HepG2 (cell line): ENCODE measurements around the gene SLC13A2. TPM values are rescaled to one million over a fixed set of nuclear protein-coding genes. Genes with fewer than 3 reads are reported as not detected.

Experiments
- ATAC-seq: fragments of 200-7000 bp; cut with Tn5 transposase; 3 replicates; pipeline ENCODE4 v1.9.1; 2020; ENCODE audit warnings: mild to moderate bottlenecking, moderate library complexity
- BruUV-seq: library from RNA; stranded (reverse); fragments of 400-500 nt; replicated peaks from 2 replicates; lab custom pipeline; 2021; lab: Mats Ljungman, UMichigan
- CTCF ChIA-PET: fragments of 300-600 bp; formaldehyde crosslinking; extraction: SDS; loops from one replicate; lab custom pipeline; 2021; ENCODE audit warnings: low total read pairs, inconsistent platforms, low intra/inter-chr PET ratio; lab: Yijun Ruan, JAX
- POLR2A ChIA-PET: fragments of 350-600 bp; sonication (Branson Sonifier 250); formaldehyde crosslinking; loops from one replicate; lab custom pipeline; 2020; ENCODE audit warnings: antibody characterized with exemption, inconsistent platforms; lab: Yijun Ruan, JAX
- DNase-seq: peaks from one replicate; pipeline ENCODE4 v3.0.0-alpha.2; 2015; ENCODE audit warnings: low spot score
- FAIRE-seq: peaks from 3 replicates; lab custom pipeline; 2011; peaks lifted over from hg19 to GRCh38; lab: Jason Lieb, UNC
- H2AFZ ChIP-seq: one replicate; pipeline ENCODE4 v1.6.1; 2011; ENCODE audit warnings: low read length, inconsistent platforms
- H3K27ac ChIP-seq: fragments of 300-600 bp; 3 replicates; pipeline ENCODE4 v1.8.0; 2011; ENCODE audit warnings: mixed run types, mild to moderate bottlenecking, mixed read lengths, low read length, inconsistent platforms; ENCODE audit not compliant: insufficient read depth; ENCODE audit errors: extremely low read length
- H3K27me3 ChIP-seq, 2 experiments: fragments of 200-600 bp in 1 of 2; 2 replicates in 1 of 2; 3 replicates in 1 of 2; pipeline versions ENCODE4 v1.6.0 to v1.8.0; 2011; ENCODE audit warnings: low read length in 2 of 2, mild to moderate bottlenecking in 2 of 2, moderate library complexity in 2 of 2, inconsistent platforms in 1 of 2; ENCODE audit not compliant: insufficient read depth in 2 of 2, control insufficient read depth in 1 of 2
- H3K36me3 ChIP-seq, 2 experiments: fragments of 200-600 bp in 1 of 2; replicated peaks in 1 of 2; 2 replicates in 1 of 2; 3 replicates in 1 of 2; pipeline versions ENCODE4 v1.5.1 to v1.8.0; 2011; ENCODE audit warnings: low read length in 2 of 2, inconsistent platforms in 1 of 2; ENCODE audit not compliant: insufficient read depth in 2 of 2, control insufficient read depth in 1 of 2
- H3K4me1 ChIP-seq: 2 replicates; pipeline ENCODE4 v1.5.1; 2012; ENCODE audit warnings: low read length, inconsistent platforms; ENCODE audit not compliant: insufficient read depth
- H3K4me2 ChIP-seq: 2 replicates; pipeline ENCODE4 v1.6.0; 2011; ENCODE audit warnings: low read depth, low read length, inconsistent platforms
- H3K4me3 ChIP-seq, 3 experiments: fragments of 200-600 bp in 1 of 3; sonication (generic), shearing (Covaris generic) in 1 of 3; replicated peaks in 1 of 3; 2 replicates each; pipeline ENCODE4 v1.5.1; 2011 to 2016; ENCODE audit warnings: low read length in 3 of 3, inconsistent platforms in 2 of 3, low read depth in 2 of 3, mild to moderate bottlenecking in 2 of 3, control low read depth in 1 of 3, mixed read lengths in 1 of 3; ENCODE audit not compliant: insufficient read depth in 1 of 3
- H3K79me2 ChIP-seq: one replicate; pipeline ENCODE4 v1.6.1; 2011; ENCODE audit warnings: low read length, inconsistent platforms; ENCODE audit not compliant: insufficient read depth
- H3K9ac ChIP-seq: 2 replicates; pipeline ENCODE4 v1.6.0; 2011; ENCODE audit warnings: mild to moderate bottlenecking, low read depth, low read length, inconsistent platforms; ENCODE audit not compliant: insufficient read depth
- H3K9me3 ChIP-seq: 2 replicates; pipeline ENCODE4 v1.5.1; 2012; ENCODE audit warnings: mild to moderate bottlenecking, low read length
- H4K20me1 ChIP-seq: 2 replicates; pipeline ENCODE4 v1.6.0; 2011; ENCODE audit warnings: inconsistent platforms, mild to moderate bottlenecking, low read length, moderate library complexity; ENCODE audit not compliant: insufficient read depth
- ARNT2 ChIP-seq: sonication (generic); formaldehyde crosslinking; IDR thresholded peaks from 2 replicates; pipeline ENCODE4 v1.8.0; 2022; ENCODE audit warnings: mild to moderate bottlenecking, low read depth, missing genetic modification reagents, moderate library complexity
- CEBPG ChIP-seq: IDR thresholded peaks from 2 replicates; pipeline ENCODE4 v1.6.1; 2016
- CHD4 ChIP-seq: fragments of 200-600 bp; sonication (generic); IDR thresholded peaks from 2 replicates; pipeline ENCODE4 v1.7.0; 2017; ENCODE audit warnings: mild to moderate bottlenecking, low read length, borderline replicate concordance
- MAFG ChIP-seq: sonication (generic); formaldehyde crosslinking; IDR thresholded peaks from 2 replicates; pipeline ENCODE4 v1.5.1; 2020; ENCODE audit warnings: mild to moderate bottlenecking, missing genetic modification reagents
- NONO ChIP-seq, 2 experiments: fragments of 450-650 bp in 1 of 2; sonication (generic) in 1 of 2; formaldehyde crosslinking in 1 of 2; IDR thresholded peaks in 1 of 2; conservative IDR thresholded peaks in 1 of 2; 2 replicates each; pipeline versions ENCODE4 v1.6.1 to v1.8.0; 2017 to 2022; ENCODE audit warnings: mild to moderate bottlenecking in 1 of 2, missing genetic modification reagents in 1 of 2, moderate library complexity in 1 of 2
- PAXIP1 ChIP-seq: sonication (generic); formaldehyde crosslinking; conservative IDR thresholded peaks from 2 replicates; pipeline ENCODE4 v1.4.0; 2020; ENCODE audit warnings: mild to moderate bottlenecking, missing genetic modification reagents, moderate library complexity
- ZBTB33 ChIP-seq: sonication (generic); formaldehyde crosslinking; IDR thresholded peaks from 2 replicates; pipeline ENCODE4 v1.4.0; 2020; ENCODE audit warnings: missing genetic modification reagents
- ZNF333 ChIP-seq: sonication (generic); formaldehyde crosslinking; IDR thresholded peaks from 2 replicates; pipeline ENCODE4 v1.4.0; 2020; ENCODE audit warnings: mild to moderate bottlenecking, missing genetic modification reagents, borderline replicate concordance
- ZNF782 ChIP-seq: sonication (generic); formaldehyde crosslinking; IDR thresholded peaks from 2 replicates; pipeline ENCODE4 v1.4.0; 2020; ENCODE audit warnings: missing genetic modification reagents, mild to moderate bottlenecking, borderline replicate concordance
- WGBS: methylation state at CpG from one replicate; pipeline ENCODE4 v1.1.6; 2017; ENCODE audit warnings: low lambda C conversion rate; 5-methylcytosine and 5-hydroxymethylcytosine counted together
- in situ Hi-C: cut with HindIII; loops from 2 replicates; pipeline ENCODE4 v1.10.0; 2017; ENCODE audit warnings: low pct_unique_long_range_greater_than_20kb; ENCODE audit not compliant: extremely low pct_ligation_motif_present
- intact Hi-C: fragments of 100-400 bp; cut with micrococcal nuclease; formaldehyde crosslinking; loops from one replicate; pipeline ENCODE4 v1.10.0; 2022; ENCODE audit not compliant: unreplicated experiment
- polyA plus RNA-seq, 8 experiments: library from polyadenylated mRNA; depleted of rRNA in 3 of 8; stranded (reverse) in 7 of 8; unstranded in 1 of 8; fragments of >200 nt; fragmentation: Illumina TruSeq in 4 of 8; extraction: Trizol in 4 of 8; gene quantifications; 2 replicates each; pipeline versions ENCODE4 v1.2.1 to v1.2.3, GENCODE V29; 2011 to 2016; ENCODE audit warnings: low read depth in 4 of 8, missing spikeins in 1 of 8, mixed read lengths in 1 of 8; ENCODE audit not compliant: insufficient read depth in 1 of 8
- total RNA-seq, 5 experiments: library from RNA; depleted of rRNA; stranded (reverse); fragments of >200 nt; fragmentation: Illumina TruSeq; extraction: Trizol; gene quantifications; 2 replicates each; pipeline ENCODE4 v1.2.3, GENCODE V29; 2016; ENCODE audit warnings: low read depth in 1 of 5
- TF ChIP-seq, protein P1 (sequence below): sonication (generic); formaldehyde crosslinking; IDR thresholded peaks from 2 replicates; pipeline ENCODE4 v1.5.0; 2020; ENCODE audit warnings: mild to moderate bottlenecking, missing genetic modification reagents
- TF ChIP-seq, protein P2 (sequence below): sonication (generic); formaldehyde crosslinking; conservative IDR thresholded peaks from 2 replicates; pipeline ENCODE4 v1.8.1; 2023; ENCODE audit warnings: missing genetic modification reagents

SLC13A2 gene
- total and polyA plus RNA-seq, 2 of the 13 experiments (the other 11 are each of a cell fraction or from before 2014, with no cell fraction given) = 0.07 TPM; not detected in 1

DNA sequence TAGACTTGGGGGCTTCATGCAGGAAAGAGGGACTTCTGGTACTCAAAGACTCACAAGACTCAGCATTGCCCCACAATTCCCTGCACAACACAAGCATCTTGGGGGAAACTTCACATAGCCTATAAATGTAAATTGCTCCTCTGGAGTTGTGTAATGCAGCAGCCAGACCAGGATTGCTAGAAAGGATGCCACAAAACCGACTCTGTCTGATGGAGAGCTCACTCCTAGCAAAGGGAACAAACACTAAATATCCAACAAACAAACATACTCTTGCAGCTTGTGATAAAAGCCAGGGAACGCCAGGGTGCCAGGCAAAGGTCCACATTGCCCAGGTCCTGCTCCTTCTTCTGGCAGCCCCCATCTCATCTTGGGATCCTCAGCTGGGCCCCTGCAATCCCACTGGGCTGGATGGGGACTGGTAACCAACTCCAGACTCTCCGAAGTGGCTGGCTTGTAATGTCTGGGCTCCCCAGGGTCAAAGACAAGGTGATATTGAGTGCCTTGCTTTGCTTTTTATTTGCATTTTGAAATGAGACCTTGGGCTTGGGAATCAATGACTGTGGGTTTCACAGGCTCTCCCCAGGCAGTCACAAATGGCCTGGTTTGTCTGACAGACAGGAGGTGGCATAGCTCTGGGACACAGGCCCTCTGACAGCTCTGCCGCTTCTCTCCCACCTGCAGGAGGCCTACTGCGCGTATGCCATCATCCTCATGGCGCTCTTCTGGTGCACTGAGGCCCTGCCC lies 15.3 kb downstream of the SLC13A2 start:
- H3K9ac ChIP-seq = no peak overlapping the region
- WGBS = 26% methylated on average over 7 of the region's 7 CpGs
- peaks cover 0 to 6% of the 10 kb centered on the region in 2 experiments; a peak in 1 of 5 replicates for H3K27me3 ChIP-seq
- H3K9me3 ChIP-seq = no peaks in the 10 kb centered on the region
- no peak overlapping the region for H3K27ac ChIP-seq
- ATAC-seq = peak; percentile 71
- H3K4me2 ChIP-seq = peak overlapping the region; percentile 60
- H3K79me2 ChIP-seq = no peaks in the 10 kb centered on the region
- peaks cover 61% of the 10 kb centered on the region for H3K4me1 ChIP-seq
- peak; percentile 71 for FAIRE-seq
- H3K4me3 ChIP-seq = peak overlapping the region in 1 of 3 experiments; percentile 26; a peak in 1 of 6 replicates
- no TSS peak for BruUV-seq
- CTCF ChIA-PET = interaction anchor here (1.2 kb wide), 1 partner anchor 53 kb away, joined by 3 read pairs; no protein-coding TSS in a partner anchor
- H3K36me3 ChIP-seq = no peaks in the 10 kb centered on the region
- DNase-seq = peak; percentile 43
- no peaks in the 10 kb centered on the region; the same call in 1 of the 2 replicates for H4K20me1 ChIP-seq
- intact Hi-C loops (no loop called here), in situ Hi-C loops (no loop called here)
- POLR2A ChIA-PET = interaction anchor here (1.2 to 1.7 kb wide), 2 partner anchors 84 to 142 kb away, joined by 4 read pairs; no protein-coding TSS in a partner anchor
- H2AFZ ChIP-seq = no peak overlapping the region
- TF ChIP-seq CHD4 (0 out of 2 replicates have a peak, but pooled peaks have one; percentile 18), MAFG (CRISPR knock-in tag) (no peak), ZNF782 (no peak), PAXIP1 (CRISPR knock-in tag) (peak; percentile 4), ARNT2 (CRISPR knock-in tag) (no peak), NONO (IDR thresholded peaks at IDR 0.05) (no peak), NONO (CRISPR knock-in tag; conservative IDR thresholded peaks at IDR 0.05) (0 out of 2 replicates have a peak, but pooled peaks have one; percentile 31), ZBTB33 (CRISPR knock-in tag) (peak; percentile 47; the same call in 1 of the 2 replicates), ZNF333 (CRISPR knock-in tag) (no peak), CEBPG (CRISPR knock-in tag) (peak; percentile 34; the same call in 1 of the 2 replicates)
- TF ChIP-seq, protein P1, sequence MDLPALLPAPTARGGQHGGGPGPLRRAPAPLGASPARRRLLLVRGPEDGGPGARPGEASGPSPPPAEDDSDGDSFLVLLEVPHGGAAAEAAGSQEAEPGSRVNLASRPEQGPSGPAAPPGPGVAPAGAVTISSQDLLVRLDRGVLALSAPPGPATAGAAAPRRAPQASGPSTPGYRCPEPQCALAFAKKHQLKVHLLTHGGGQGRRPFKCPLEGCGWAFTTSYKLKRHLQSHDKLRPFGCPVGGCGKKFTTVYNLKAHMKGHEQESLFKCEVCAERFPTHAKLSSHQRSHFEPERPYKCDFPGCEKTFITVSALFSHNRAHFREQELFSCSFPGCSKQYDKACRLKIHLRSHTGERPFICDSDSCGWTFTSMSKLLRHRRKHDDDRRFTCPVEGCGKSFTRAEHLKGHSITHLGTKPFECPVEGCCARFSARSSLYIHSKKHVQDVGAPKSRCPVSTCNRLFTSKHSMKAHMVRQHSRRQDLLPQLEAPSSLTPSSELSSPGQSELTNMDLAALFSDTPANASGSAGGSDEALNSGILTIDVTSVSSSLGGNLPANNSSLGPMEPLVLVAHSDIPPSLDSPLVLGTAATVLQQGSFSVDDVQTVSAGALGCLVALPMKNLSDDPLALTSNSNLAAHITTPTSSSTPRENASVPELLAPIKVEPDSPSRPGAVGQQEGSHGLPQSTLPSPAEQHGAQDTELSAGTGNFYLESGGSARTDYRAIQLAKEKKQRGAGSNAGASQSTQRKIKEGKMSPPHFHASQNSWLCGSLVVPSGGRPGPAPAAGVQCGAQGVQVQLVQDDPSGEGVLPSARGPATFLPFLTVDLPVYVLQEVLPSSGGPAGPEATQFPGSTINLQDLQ (CRISPR knock-in tag) = no peak
- TF ChIP-seq, protein P2, sequence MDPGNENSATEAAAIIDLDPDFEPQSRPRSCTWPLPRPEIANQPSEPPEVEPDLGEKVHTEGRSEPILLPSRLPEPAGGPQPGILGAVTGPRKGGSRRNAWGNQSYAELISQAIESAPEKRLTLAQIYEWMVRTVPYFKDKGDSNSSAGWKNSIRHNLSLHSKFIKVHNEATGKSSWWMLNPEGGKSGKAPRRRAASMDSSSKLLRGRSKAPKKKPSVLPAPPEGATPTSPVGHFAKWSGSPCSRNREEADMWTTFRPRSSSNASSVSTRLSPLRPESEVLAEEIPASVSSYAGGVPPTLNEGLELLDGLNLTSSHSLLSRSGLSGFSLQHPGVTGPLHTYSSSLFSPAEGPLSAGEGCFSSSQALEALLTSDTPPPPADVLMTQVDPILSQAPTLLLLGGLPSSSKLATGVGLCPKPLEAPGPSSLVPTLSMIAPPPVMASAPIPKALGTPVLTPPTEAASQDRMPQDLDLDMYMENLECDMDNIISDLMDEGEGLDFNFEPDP (CRISPR knock-in tag) = 0 out of 2 replicates have a peak, but pooled peaks have one; percentile 43
